SK-N-SH treated with all-trans-retinoic acid at 6 μM for 48 hours (cell line): Measurements from ENCODE around the gene AP2B1.

ENCODE experiments used
- ATAC-seq: fragments of 200-7000 bp; cut with Tn5 transposase; 3 replicates; pipeline ENCODE4 v1.9.1; 2020; ENCODE audit warnings: mild to moderate bottlenecking, moderate library complexity
- ARNTL ChIP-seq: fragments of 450-650 bp; formaldehyde crosslinking; IDR thresholded peaks from 2 replicates; pipeline ENCODE4 v1.5.0; 2020; ENCODE audit warnings: low read depth, mild to moderate bottlenecking, moderate library complexity, borderline replicate concordance
- BACH2 ChIP-seq: fragments of 250-450 bp; sonication (Bioruptor Pico); IDR thresholded peaks from 2 replicates; pipeline ENCODE4 v1.9.0; 2021; ENCODE audit warnings: mild to moderate bottlenecking, borderline replicate concordance
- CREB5 ChIP-seq: fragments of 250-450 bp; sonication (Bioruptor Pico); IDR thresholded peaks from 2 replicates; pipeline ENCODE4 v1.5.1; 2020; ENCODE audit warnings: low read depth, mild to moderate bottlenecking, moderate library complexity
- CSDC2 ChIP-seq: fragments of 250-450 bp; sonication (Bioruptor Pico); IDR thresholded peaks from 2 replicates; pipeline ENCODE4 v1.5.0; 2020; ENCODE audit warnings: mild to moderate bottlenecking, moderate library complexity
- CSRNP3 ChIP-seq: fragments of 250-450 bp; sonication (Bioruptor Pico); IDR thresholded peaks from 2 replicates; pipeline ENCODE4 v1.5.1; 2021; ENCODE audit warnings: mild to moderate bottlenecking, moderate library complexity
- GLIS3 ChIP-seq: fragments of 250-450 bp; sonication (Bioruptor Pico); IDR thresholded peaks from 2 replicates; pipeline ENCODE4 v1.5.0; 2020; ENCODE audit warnings: mild to moderate bottlenecking, moderate library complexity
- ISL1 ChIP-seq: fragments of 250-450 bp; sonication (Bioruptor Pico); IDR thresholded peaks from 2 replicates; pipeline ENCODE4 v2.1.2; 2022; ENCODE audit warnings: mild to moderate bottlenecking, moderate library complexity
- OSR1 ChIP-seq: fragments of 250-450 bp; sonication (Bioruptor Pico); IDR thresholded peaks from 2 replicates; pipeline ENCODE4 v1.8.0; 2022; ENCODE audit warnings: moderate library complexity, mild to moderate bottlenecking, inconsistent platforms
- PATZ1 ChIP-seq: fragments of 250-450 bp; sonication (Bioruptor Pico); IDR thresholded peaks from 2 replicates; pipeline ENCODE4 v1.8.0; 2020; ENCODE audit warnings: mild to moderate bottlenecking, moderate library complexity, borderline replicate concordance
- POU6F1 ChIP-seq: fragments of 250-450 bp; sonication (Bioruptor Pico); IDR thresholded peaks from 2 replicates; pipeline ENCODE4 v1.8.0; 2021; ENCODE audit warnings: low read depth, mild to moderate bottlenecking, moderate library complexity, borderline replicate concordance
- PPARA ChIP-seq: fragments of 250-450 bp; sonication (Bioruptor Pico); IDR thresholded peaks from 2 replicates; pipeline ENCODE4 v1.5.0; 2020; ENCODE audit warnings: mild to moderate bottlenecking, borderline replicate concordance
- TCF4 ChIP-seq: fragments of 250-450 bp; sonication (Bioruptor Pico); IDR thresholded peaks from 2 replicates; pipeline ENCODE4 v1.8.0; 2021; ENCODE audit warnings: mild to moderate bottlenecking, moderate library complexity, borderline replicate concordance
- TOX ChIP-seq: fragments of 250-450 bp; sonication (Bioruptor Pico); IDR thresholded peaks from 2 replicates; pipeline ENCODE4 v1.8.0; 2021; ENCODE audit warnings: mild to moderate bottlenecking, moderate library complexity, borderline replicate concordance
- TSHZ2 ChIP-seq: fragments of 250-450 bp; sonication (Bioruptor Pico); IDR thresholded peaks from 2 replicates; pipeline ENCODE4 v1.5.0; 2020; ENCODE audit warnings: mild to moderate bottlenecking, moderate library complexity
- ZFP3 ChIP-seq: fragments of 250-450 bp; sonication (Bioruptor Pico); IDR thresholded peaks from 2 replicates; pipeline ENCODE4 v1.5.0; 2020; ENCODE audit warnings: mild to moderate bottlenecking, moderate library complexity
- ZFP30 ChIP-seq: fragments of 450-650 bp; formaldehyde crosslinking; IDR thresholded peaks from 2 replicates; pipeline ENCODE4 v1.5.0; 2022; ENCODE audit warnings: mild to moderate bottlenecking, moderate library complexity
- ZNF565 ChIP-seq: fragments of 450-650 bp; formaldehyde crosslinking; conservative IDR thresholded peaks from 2 replicates; pipeline ENCODE4 v1.5.0; 2020; ENCODE audit warnings: low read depth, mild to moderate bottlenecking, moderate library complexity
- ZNF8 ChIP-seq: fragments of 450-650 bp; formaldehyde crosslinking; IDR thresholded peaks from 2 replicates; pipeline ENCODE4 v1.5.0; 2020; ENCODE audit warnings: mild to moderate bottlenecking, moderate library complexity

Gene AP2B1

GRCh38 chr17:35575759-35576158 is 11.4 kb upstream of the AP2B1 start:
- no peak for TF ChIP-seq BACH2 (CRISPR knock-in tag)
- no peak for ATAC-seq

DNA sequence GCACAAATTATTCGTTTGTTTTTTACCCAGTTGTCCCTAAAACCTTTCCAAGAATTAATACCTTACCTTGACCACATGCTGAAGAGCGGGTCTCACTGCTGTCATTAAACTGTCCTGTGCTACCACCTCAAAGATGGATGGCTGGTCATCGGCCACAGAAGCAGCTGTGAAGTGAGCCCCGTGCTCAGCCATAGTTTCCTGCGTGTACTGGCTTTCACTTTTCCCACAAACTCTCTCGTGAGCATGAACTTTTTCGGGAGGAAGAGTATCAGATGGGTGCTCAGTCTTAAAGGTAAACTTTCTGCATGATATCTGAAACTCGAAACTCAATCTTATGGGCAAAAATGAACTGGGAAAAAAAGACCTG is 9.3 kb upstream of the AP2B1 start:
- TF ChIP-seq ISL1 (CRISPR knock-in tag) (no peak), TOX (CRISPR knock-in tag) (no peak), TCF4 (CRISPR knock-in tag) (no peak), CREB5 (CRISPR knock-in tag) (no peak), ZFP30 (CRISPR knock-in tag) (no peak), CSDC2 (CRISPR knock-in tag) (no peak), GLIS3 (CRISPR knock-in tag) (no peak), POU6F1 (CRISPR knock-in tag) (no peak)
- peak; percentile 38 for ATAC-seq

DNA sequence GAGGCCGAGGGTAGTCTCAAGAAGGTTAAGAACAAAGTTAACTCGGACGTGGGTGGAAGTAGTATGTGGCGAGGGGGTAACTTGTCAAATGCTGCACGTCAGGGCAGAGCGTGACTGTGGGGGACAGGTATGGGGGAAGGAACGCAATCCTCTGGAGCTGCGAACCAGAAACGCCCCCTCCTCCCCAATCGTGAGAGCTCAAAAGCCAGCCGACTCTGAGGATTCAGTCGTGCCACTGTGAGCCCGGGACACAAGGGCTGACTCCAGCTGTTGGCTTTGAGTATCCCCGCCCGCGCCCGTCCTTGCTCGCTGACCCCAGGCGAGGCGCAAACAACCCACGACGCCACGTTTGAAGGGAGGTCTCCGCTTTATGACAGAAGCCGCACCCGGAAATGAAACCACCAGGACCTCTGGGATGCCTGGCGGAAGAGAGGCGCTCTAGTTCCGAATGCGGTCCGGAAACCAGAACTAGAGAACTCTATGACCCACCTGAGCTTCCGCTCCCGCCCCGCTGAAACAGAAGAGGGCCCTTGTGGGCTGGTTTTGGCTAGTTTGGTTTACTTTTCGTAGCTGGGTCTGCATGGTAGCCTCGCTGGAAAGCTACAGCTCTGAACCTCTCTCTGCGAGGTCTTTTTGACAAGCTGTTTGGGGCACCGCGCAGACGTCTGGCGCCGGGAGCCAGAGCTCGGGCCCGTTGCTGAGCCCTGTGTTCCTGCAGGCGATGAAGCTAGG is 8.8 kb upstream of the AP2B1 start, which contains the start of gene PEX12:
TSS of gene PEX12 (minus strand) at position 375 of the 732 bp plus-strand sequence. CDS start 550 bp downstream, outside the sequence.
- ATAC-seq: peak; percentile 98
- TF ChIP-seq ZFP3 (CRISPR knock-in tag) (0 out of 2 replicates have a peak, but pooled peaks have one; percentile 18), ZNF565 (CRISPR knock-in tag) (no peak)

- no peak for TF ChIP-seq ZNF8
- TF ChIP-seq TSHZ2 (CRISPR knock-in tag): no peak
- 0 out of 2 replicates have a peak, but pooled peaks have one; percentile 40 for TF ChIP-seq CSRNP3 (CRISPR knock-in tag)
- peak; percentile 10; the same call in 1 of the 3 replicates for ATAC-seq
Measured at GRCh38 chr17:35578929-35579432, 8.1 kb upstream of the AP2B1 start.

DNA sequence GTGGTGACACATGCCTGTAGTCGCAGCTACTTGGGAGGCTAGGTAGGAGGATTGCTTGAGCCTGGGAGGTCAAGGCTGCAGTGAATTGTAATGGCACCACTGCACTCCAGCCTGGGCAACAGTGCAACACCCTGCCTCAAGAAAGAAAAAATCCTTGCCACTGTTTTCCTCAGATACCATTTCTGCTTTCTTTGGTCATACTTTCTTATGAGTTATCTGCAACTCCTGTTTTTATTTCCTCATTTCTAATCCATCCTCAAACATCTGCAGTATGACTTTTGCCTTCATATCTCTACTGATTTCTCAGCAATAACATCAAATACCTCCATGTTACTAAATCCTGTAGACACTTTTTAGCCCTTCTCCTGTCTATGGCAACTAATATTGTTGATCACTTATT is 3.1 kb upstream of the AP2B1 start:
- ATAC-seq: no peak

DNA sequence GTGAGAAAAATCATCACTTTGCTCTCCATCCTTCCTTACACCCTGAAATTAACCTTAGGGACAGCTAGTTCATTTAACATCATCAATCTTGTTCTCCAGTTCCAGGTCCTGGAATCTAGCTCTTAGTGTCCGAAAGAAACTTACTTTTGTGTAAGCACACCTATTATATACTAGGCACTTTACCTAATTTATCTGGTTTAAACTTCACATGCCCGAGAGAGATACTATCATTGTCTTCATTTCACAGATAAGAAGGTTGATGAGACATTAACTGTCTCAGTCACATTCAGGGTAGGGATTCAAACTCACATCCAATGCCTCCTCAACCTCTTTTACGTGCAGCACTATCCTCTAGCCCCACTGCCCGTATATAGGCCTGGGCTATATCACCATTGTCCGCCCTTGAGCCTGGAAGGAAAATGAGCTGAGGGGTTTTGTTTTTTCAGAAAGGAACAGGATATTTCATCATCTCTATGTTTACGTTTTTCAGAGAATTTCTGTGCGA is 501 bp upstream of the AP2B1 start:
- ATAC-seq: no peak
- TF ChIP-seq OSR1 (CRISPR knock-in tag): no peak
- TF ChIP-seq PPARA (CRISPR knock-in tag): no peak
- no peak for TF ChIP-seq PATZ1
- no peak for TF ChIP-seq ARNTL (CRISPR knock-in tag)
- TF ChIP-seq TSHZ2 (CRISPR knock-in tag): no peak
- no peak for TF ChIP-seq TCF4 (CRISPR knock-in tag)
- no peak for TF ChIP-seq ZFP3 (CRISPR knock-in tag)
- TF ChIP-seq ZNF565 (CRISPR knock-in tag): no peak

More for the DNA sequence above, 3.1 kb upstream of the AP2B1 start:
- no peak for TF ChIP-seq ZFP3 (CRISPR knock-in tag)
- no peak for TF ChIP-seq ZNF565 (CRISPR knock-in tag)
- TF ChIP-seq ARNTL (CRISPR knock-in tag): no peak
- TF ChIP-seq CSDC2 (CRISPR knock-in tag): no peak
